Measurements from ENCODE around the gene CRPPA. TPM values are rescaled to one million over a fixed set of nuclear protein-coding genes. Genes with fewer than 3 reads are reported as not detected.
"Not testable (repeated sequence)": the region's sequence is repeated elsewhere in the genome, so short reads cannot be mapped to it uniquely, and the experiment has no call there.

The CRPPA gene
- total RNA-seq, 1 experiment from 2014 or later = 1.1 TPM

DNA sequence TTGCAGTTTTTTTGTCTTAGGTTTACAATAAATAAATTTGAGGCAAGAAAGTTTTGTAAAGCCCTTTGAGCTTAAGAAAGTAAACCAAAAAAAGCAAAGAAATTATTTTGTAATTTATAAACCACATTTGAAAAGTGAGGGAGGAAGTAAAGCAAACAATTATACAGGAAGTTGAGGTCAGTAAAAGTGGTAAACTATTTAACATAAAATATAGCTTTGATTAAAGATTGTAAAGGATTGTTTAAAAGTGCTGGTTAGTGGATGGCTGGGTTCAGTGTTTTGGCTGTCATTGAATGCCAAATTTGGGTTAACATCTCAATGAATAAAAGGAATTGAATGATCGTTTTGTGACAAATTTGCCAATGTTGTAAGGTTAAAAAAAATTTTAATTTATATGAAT lies 34.3 kb upstream of the CRPPA start:
- H3K4me3 Mint-ChIP-seq (ENCODE audit: unreplicated experiment) = no peak overlapping the region
- no peaks in the 10 kb centered on the region for H3K9me3 Mint-ChIP-seq (ENCODE audit: unreplicated experiment)
- CTCF ChIA-PET = interaction anchor here (0.7 to 0.8 kb wide), 2 partner anchors 16 to 1174 kb away, joined by 3 read pairs; no protein-coding TSS in a partner anchor

DNA sequence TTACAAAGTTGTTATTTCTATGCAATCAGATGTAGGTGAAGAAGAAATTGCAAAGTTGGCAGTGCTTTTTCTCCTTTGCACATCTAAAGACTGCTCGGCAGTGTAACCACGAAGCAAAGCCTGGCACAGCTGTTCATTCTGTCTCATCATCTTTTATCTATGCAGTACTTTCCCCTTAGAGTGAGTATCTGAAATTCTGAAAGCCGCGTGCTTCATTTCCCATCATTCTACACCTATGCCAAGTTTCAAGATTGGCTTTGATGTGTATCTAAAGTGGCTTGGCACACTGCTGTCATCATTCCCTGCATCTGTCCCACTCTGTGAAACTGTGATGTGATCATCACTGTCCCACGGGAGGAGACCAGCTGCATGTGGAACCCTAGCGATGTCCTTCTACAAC lies 29.0 kb upstream of the CRPPA start:
- POLR2A ChIA-PET = no interaction called here

More for the DNA sequence above, 34.3 kb upstream of the CRPPA start:
- Mint-ChIP-seq H3K27me3 (ENCODE audit: insufficient read depth, unreplicated experiment) (no peaks in the 10 kb centered on the region), H3K27ac (ENCODE audit: low read depth, unreplicated experiment) (no peak overlapping the region), H3K4me1 (ENCODE audit: insufficient read depth, unreplicated experiment) (no peaks in the 10 kb centered on the region), H3K36me3 (ENCODE audit: insufficient read depth, unreplicated experiment) (no peaks in the 10 kb centered on the region)
- no TSS peak for BruUV-seq (replicated peaks)
- DNase-seq (ENCODE audit: unreplicated experiment) = no peak
- POLR2A ChIA-PET = interaction anchor here (0.6 kb wide), 2 partner anchors 17 to 1132 kb away, joined by 3 read pairs; no protein-coding TSS in a partner anchor
- intact Hi-C loops (cut with micrococcal nuclease) = no loop called here
- TF ChIP-seq, protein P1, sequence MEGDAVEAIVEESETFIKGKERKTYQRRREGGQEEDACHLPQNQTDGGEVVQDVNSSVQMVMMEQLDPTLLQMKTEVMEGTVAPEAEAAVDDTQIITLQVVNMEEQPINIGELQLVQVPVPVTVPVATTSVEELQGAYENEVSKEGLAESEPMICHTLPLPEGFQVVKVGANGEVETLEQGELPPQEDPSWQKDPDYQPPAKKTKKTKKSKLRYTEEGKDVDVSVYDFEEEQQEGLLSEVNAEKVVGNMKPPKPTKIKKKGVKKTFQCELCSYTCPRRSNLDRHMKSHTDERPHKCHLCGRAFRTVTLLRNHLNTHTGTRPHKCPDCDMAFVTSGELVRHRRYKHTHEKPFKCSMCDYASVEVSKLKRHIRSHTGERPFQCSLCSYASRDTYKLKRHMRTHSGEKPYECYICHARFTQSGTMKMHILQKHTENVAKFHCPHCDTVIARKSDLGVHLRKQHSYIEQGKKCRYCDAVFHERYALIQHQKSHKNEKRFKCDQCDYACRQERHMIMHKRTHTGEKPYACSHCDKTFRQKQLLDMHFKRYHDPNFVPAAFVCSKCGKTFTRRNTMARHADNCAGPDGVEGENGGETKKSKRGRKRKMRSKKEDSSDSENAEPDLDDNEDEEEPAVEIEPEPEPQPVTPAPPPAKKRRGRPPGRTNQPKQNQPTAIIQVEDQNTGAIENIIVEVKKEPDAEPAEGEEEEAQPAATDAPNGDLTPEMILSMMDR (IDR thresholded peaks at IDR 0.05; ENCODE audit: unreplicated experiment) = no peak

DNA sequence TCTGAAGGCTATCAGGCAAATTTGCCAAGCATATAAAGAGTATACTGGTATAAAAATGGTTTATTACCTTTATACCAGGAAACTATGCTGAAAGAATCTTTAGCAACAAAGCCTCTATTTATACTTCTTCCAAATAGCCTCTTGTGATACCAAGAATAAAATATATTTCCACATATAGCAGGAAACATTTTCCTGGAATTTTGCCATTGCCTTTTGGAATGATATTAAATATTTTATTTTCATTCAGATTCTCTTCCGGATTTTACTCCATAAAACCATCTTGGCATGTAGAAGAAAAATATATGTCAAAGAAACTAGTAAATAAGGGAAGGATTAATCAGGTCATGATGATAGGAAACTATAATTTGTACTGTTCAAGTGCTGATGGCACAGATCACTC lies 26.5 kb upstream of the CRPPA start:
- TF ChIP-seq, protein P1 (IDR thresholded peaks at IDR 0.05; ENCODE audit: unreplicated experiment) = no peak
- ChIA-PET CTCF (interaction anchor here (1.0 kb wide), 2 partner anchors 9 to 117 kb away, joined by 3 to 5 read pairs; no protein-coding TSS in a partner anchor), POLR2A (no interaction called here)
- H3K36me3 Mint-ChIP-seq (ENCODE audit: insufficient read depth, unreplicated experiment) = no peaks in the 10 kb centered on the region
- H3K27me3 Mint-ChIP-seq (ENCODE audit: insufficient read depth, unreplicated experiment) = no peaks in the 10 kb centered on the region
- BruUV-seq (replicated peaks) = no TSS peak
- no peaks in the 10 kb centered on the region for H3K9me3 Mint-ChIP-seq (ENCODE audit: unreplicated experiment)
- no peak for DNase-seq (ENCODE audit: unreplicated experiment)
- no peak overlapping the region for H3K27ac Mint-ChIP-seq (ENCODE audit: low read depth, unreplicated experiment)
- intact Hi-C loops (cut with micrococcal nuclease) = no loop called here
- H3K4me1 Mint-ChIP-seq (ENCODE audit: insufficient read depth, unreplicated experiment) = no peaks in the 10 kb centered on the region
- H3K4me3 Mint-ChIP-seq (ENCODE audit: unreplicated experiment) = no peak overlapping the region

More for the DNA sequence above, 29.0 kb upstream of the CRPPA start:
- TF ChIP-seq, protein P1 (IDR thresholded peaks at IDR 0.05; ENCODE audit: unreplicated experiment) = no peak
- Mint-ChIP-seq H3K9me3 (ENCODE audit: unreplicated experiment) (no peaks in the 10 kb centered on the region), H3K36me3 (ENCODE audit: insufficient read depth, unreplicated experiment) (no peaks in the 10 kb centered on the region), H3K4me1 (ENCODE audit: insufficient read depth, unreplicated experiment) (no peaks in the 10 kb centered on the region), H3K27ac (ENCODE audit: low read depth, unreplicated experiment) (no peak overlapping the region), H3K27me3 (ENCODE audit: insufficient read depth, unreplicated experiment) (no peaks in the 10 kb centered on the region), H3K4me3 (ENCODE audit: unreplicated experiment) (no peak overlapping the region)
- no TSS peak for BruUV-seq (replicated peaks)
- DNase-seq (ENCODE audit: unreplicated experiment) = no peak
- intact Hi-C loops (cut with micrococcal nuclease) = no loop called here
- CTCF ChIA-PET = interaction anchor here (0.6 to 1.6 kb wide), 3 partner anchors 11 to 1146 kb away, joined by 3 to 5 read pairs (median 4); no protein-coding TSS in a partner anchor

DNA sequence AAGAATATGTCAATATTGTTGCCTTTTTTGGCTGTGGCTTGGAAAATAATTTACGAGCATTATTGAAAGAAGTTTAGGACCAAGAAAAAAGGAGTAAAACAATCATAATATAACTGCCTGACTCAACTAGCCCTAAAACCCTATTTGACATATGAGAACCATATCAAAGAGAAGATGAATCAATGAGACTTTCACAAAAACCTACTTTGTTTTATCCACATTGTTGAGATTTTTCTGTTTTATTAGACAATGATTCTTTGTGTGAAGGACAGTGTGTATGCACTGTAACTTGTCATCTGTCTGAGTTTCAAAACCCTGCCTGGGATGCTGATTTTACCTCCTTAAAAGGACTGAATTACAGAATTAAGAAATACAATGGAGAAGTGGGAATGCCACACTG lies 25.2 kb upstream of the CRPPA start:
- ChIA-PET CTCF (interaction anchor here (0.6 kb wide), 1 partner anchor 1121 kb away, joined by 4 read pairs; no protein-coding TSS in a partner anchor), POLR2A (no interaction called here)
- BruUV-seq (replicated peaks) = no TSS peak

DNA sequence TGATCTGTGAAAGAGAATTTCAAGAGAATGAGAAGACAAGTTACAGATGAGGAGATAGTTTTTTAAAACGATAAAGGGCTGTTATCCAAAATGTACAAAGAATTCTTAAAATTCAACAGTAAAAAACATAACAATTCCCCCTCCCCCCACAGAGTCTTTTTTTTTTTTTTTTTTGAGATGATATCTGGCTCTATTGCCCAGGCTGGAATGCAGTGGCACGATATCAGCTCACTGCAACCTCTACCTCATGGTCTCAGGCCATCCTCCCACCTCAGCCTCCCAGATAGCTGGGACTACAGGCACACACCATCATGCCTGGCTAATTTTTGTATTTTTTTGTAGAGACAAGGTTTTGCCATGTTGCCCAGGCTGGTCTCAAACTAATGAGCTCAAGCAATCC lies 22.5 kb upstream of the CRPPA start:
- ChIA-PET POLR2A (interaction anchor here (1.3 kb wide), 1 partner anchor 8 kb away, joined by 3 read pairs; no protein-coding TSS in a partner anchor), CTCF (interaction anchor here (0.6 kb wide), 2 partner anchors 12 to 36 kb away, joined by 3 read pairs; no protein-coding TSS in a partner anchor)
- H3K4me1 Mint-ChIP-seq (ENCODE audit: insufficient read depth, unreplicated experiment); H3K36me3 Mint-ChIP-seq (ENCODE audit: insufficient read depth, unreplicated experiment); H3K4me3 Mint-ChIP-seq (ENCODE audit: unreplicated experiment); H3K9me3 Mint-ChIP-seq (ENCODE audit: unreplicated experiment); H3K27ac Mint-ChIP-seq (ENCODE audit: low read depth, unreplicated experiment); H3K27me3 Mint-ChIP-seq (ENCODE audit: insufficient read depth, unreplicated experiment); DNase-seq (ENCODE audit: unreplicated experiment); BruUV-seq (replicated peaks); intact Hi-C loops (cut with micrococcal nuclease): not testable (repeated sequence)

More for the DNA sequence above, 25.2 kb upstream of the CRPPA start:
- DNase-seq (ENCODE audit: unreplicated experiment) = no peak
- no peak overlapping the region for H3K4me3 Mint-ChIP-seq (ENCODE audit: unreplicated experiment)
- H3K27ac Mint-ChIP-seq (ENCODE audit: low read depth, unreplicated experiment) = no peak overlapping the region
- intact Hi-C loops (cut with micrococcal nuclease) = no loop called here
- no peaks in the 10 kb centered on the region for H3K36me3 Mint-ChIP-seq (ENCODE audit: insufficient read depth, unreplicated experiment)
- no peaks in the 10 kb centered on the region for H3K27me3 Mint-ChIP-seq (ENCODE audit: insufficient read depth, unreplicated experiment)
- no peaks in the 10 kb centered on the region for H3K9me3 Mint-ChIP-seq (ENCODE audit: unreplicated experiment)
- H3K4me1 Mint-ChIP-seq (ENCODE audit: insufficient read depth, unreplicated experiment) = no peaks in the 10 kb centered on the region
- TF ChIP-seq, protein P1 (IDR thresholded peaks at IDR 0.05; ENCODE audit: unreplicated experiment) = no peak
